Thoracic aorta (tissue), 2 donors: Measurements from ENCODE around the gene RNFT2. TPM values are rescaled to one million over a fixed set of nuclear protein-coding genes. Genes with fewer than 3 reads are reported as not detected.

Experiments
- ATAC-seq: fragments of 150-250 bp; one replicate; pipeline ENCODE4 v1.8.0; 2017; ENCODE audit warnings: low read depth; ENCODE audit not compliant: insufficient number of reproducible peaks, low FRiP score
- DNase-seq: peaks from one replicate; pipeline ENCODE4 v3.0.0-alpha.2; 2020; ENCODE audit warnings: low spot score
- H3K27ac ChIP-seq, 2 donors: fragments of 200-600 bp; sonication (generic); 1 replicate in 1 of 2; 2 replicates in 1 of 2; pipeline ENCODE4 v1.5.1; 2016; ENCODE audit warnings: mild to moderate bottlenecking in 2 of 2, moderate library complexity in 2 of 2
- H3K27me3 ChIP-seq: fragments of 200-600 bp; sonication (generic); replicated peaks from 2 replicates; pipeline ENCODE4 v1.6.0; 2016; ENCODE audit warnings: mild to moderate bottlenecking; ENCODE audit not compliant: insufficient read depth
- H3K36me3 ChIP-seq: fragments of 200-600 bp; sonication (generic); one replicate; pipeline ENCODE4 v1.5.1; 2016
- H3K4me1 ChIP-seq, 2 donors: fragments of 200-600 bp; sonication (generic); 1 replicate in 1 of 2; 2 replicates in 1 of 2; pipeline versions ENCODE4 v1.5.1 to v1.6.0; 2016; ENCODE audit warnings: low read depth in 2 of 2, mild to moderate bottlenecking in 1 of 2; ENCODE audit not compliant: control insufficient read depth in 1 of 2
- H3K4me3 ChIP-seq: fragments of 200-600 bp; sonication (generic); 2 replicates; pipeline ENCODE4 v1.5.1; 2016; ENCODE audit warnings: mild to moderate bottlenecking
- H3K9me3 ChIP-seq: fragments of 200-600 bp; sonication (generic); 2 replicates; pipeline ENCODE4 v1.5.1; 2016
- CTCF ChIP-seq: fragments of 200-600 bp; sonication (generic); IDR thresholded peaks from one replicate; pipeline ENCODE4 v1.5.1; 2019; ENCODE audit warnings: antibody characterized with exemption
- total RNA-seq, 2 donors: library from RNA; depleted of rRNA; stranded (reverse); fragments of >200 nt; gene quantifications; one replicate each; pipeline versions ENCODE4 v1.1.0 to v1.2.3, GENCODE V29; 2016

Gene RNFT2
- total RNA-seq, 2 donors from 2014 or later, result 1.1 to 1.5 TPM

- DNase-seq, result no peak
- Histone ChIP-seq H3K9me3 (no peaks in the 10 kb centered on the region), H3K4me1 (no peaks in the 10 kb centered on the region), H3K27me3 (no peaks in the 10 kb centered on the region), H3K36me3 (no peaks in the 10 kb centered on the region), H3K27ac (no peak overlapping the region), H3K4me3 (no peak overlapping the region)
- TF ChIP-seq CTCF, result no peak
- ATAC-seq, result no peak
These were observed 163.5 kb downstream of the RNFT2 start for GRCh38 chr12:116901612-116902011.

Other genes starting within 250 kb of the RNFT2 start
- 1 to 10 TPM in 1 of 2 donors, not detected in 1; 1.5 TPM for gene MAP1LC3B2, start 178.9 kb upstream of the RNFT2 start, total RNA-seq
- gene SPRING1, start 246 bp upstream of the RNFT2 start, total RNA-seq, result 10 to 100 TPM; 13.4 to 36.8 TPM
- gene HRK, start 143.1 kb downstream of the RNFT2 start, total RNA-seq, result under 1 TPM in 1 of 2 donors, not detected in 1; 0.14 TPM
- gene FBXW8, start 172.6 kb downstream of the RNFT2 start, total RNA-seq, result 10 to 100 TPM; 12.6 to 25.0 TPM